Hepatocyte (in vitro differentiated cells): ENCODE results near the gene LILRA6.

ENCODE experiments used
- CTCF ChIP-seq: fragments of 200-600 bp; sonication (generic); IDR thresholded peaks from 2 replicates; pipeline ENCODE4 v1.5.1; 2016; ENCODE audit warnings: antibody characterized with exemption, mild to moderate bottlenecking; ENCODE audit not compliant: poor library complexity
- EZH2 ChIP-seq: fragments of 200-600 bp; sonication (generic); IDR thresholded peaks from 2 replicates; pipeline ENCODE4 v1.6.1; 2016; ENCODE audit warnings: antibody characterized with exemption, mild to moderate bottlenecking, borderline replicate concordance
- EZH2phosphoT487 ChIP-seq: fragments of 200-600 bp; sonication (generic); IDR thresholded peaks from one replicate; pipeline ENCODE4 v1.6.1; 2018; ENCODE audit warnings: antibody characterized with exemption, mild to moderate bottlenecking, low read depth, moderate library complexity; ENCODE audit not compliant: unreplicated experiment, severe bottlenecking

GRCh38 chr19:54201172-54201701 lies 41.4 kb downstream of the LILRA6 start:
- TF ChIP-seq CTCF (no peak), EZH2 (no peak), EZH2phosphoT487 (no peak)
